ENCODE data around the gene PLEKHM1. TPM values are rescaled to one million over a fixed set of nuclear protein-coding genes. Genes with fewer than 3 reads are reported as not detected.

Gene PLEKHM1
- total and polyA plus RNA-seq, 9 donors: 13.0 to 38.4 (median 33.5) TPM

GRCh38 chr17:45437465-45438283 is 52.8 kb downstream of the PLEKHM1 start:
- no peak overlapping the region for H3K4me3 ChIP-seq
- no peaks in the 10 kb centered on the region for H3K36me3 ChIP-seq
- no peak for DNase-seq
- intact Hi-C loops (cut with DNase I): no loop called here
- no peak for TF ChIP-seq POLR2A (IDR thresholded peaks at IDR 0.05)
- no peak for TF ChIP-seq CTCF (IDR thresholded peaks at IDR 0.05)
- no peak for TF ChIP-seq EP300 (IDR thresholded peaks at IDR 0.05)
- no peak overlapping the region for H3K27ac ChIP-seq
- no peaks in the 10 kb centered on the region for H3K27me3 ChIP-seq
- 82 to 86% (median 83%) methylated on average over 29 to 30 of the region's 30 CpGs for WGBS, 3 donors
- H3K4me1 ChIP-seq (ENCODE audit: insufficient read depth): peaks cover 3% of the 10 kb centered on the region
- no peaks in the 10 kb centered on the region for H3K9me3 ChIP-seq

- DNase-seq: no peak
- Histone ChIP-seq H3K36me3 (no peaks in the 10 kb centered on the region), H3K4me1 (ENCODE audit: insufficient read depth) (peaks cover 4% of the 10 kb centered on the region), H3K27me3 (no peaks in the 10 kb centered on the region), H3K27ac (no peak overlapping the region), H3K9me3 (no peaks in the 10 kb centered on the region), H3K4me3 (no peak overlapping the region)
- WGBS, 3 donors: 87 to 94% (median 92%) methylated on average over 23 of the region's 23 CpGs
- no peak for TF ChIP-seq EP300 (IDR thresholded peaks at IDR 0.05)
- no peak for TF ChIP-seq POLR2A (IDR thresholded peaks at IDR 0.05)
- TF ChIP-seq CTCF (IDR thresholded peaks at IDR 0.05): no peak
- intact Hi-C loops (cut with DNase I): no loop called here
Measured at GRCh38 chr17:45436625-45437464, 53.7 kb downstream of the PLEKHM1 start.

GRCh38 chr17:45436161-45436560 is 54.4 kb downstream of the PLEKHM1 start:
- no peaks in the 10 kb centered on the region for H3K9me3 ChIP-seq
- H3K4me3 ChIP-seq: no peak overlapping the region
- H3K4me1 ChIP-seq (ENCODE audit: insufficient read depth): peaks cover 4% of the 10 kb centered on the region
- DNase-seq: no peak
- TF ChIP-seq EP300 (IDR thresholded peaks at IDR 0.05): no peak
- TF ChIP-seq POLR2A (IDR thresholded peaks at IDR 0.05): no peak
- TF ChIP-seq CTCF (IDR thresholded peaks at IDR 0.05): no peak
- WGBS, 3 donors: 94 to 96% (median 95%) methylated on average over 7 to 10 of the region's 10 CpGs
- no peaks in the 10 kb centered on the region for H3K36me3 ChIP-seq
- no peak overlapping the region for H3K27ac ChIP-seq
- intact Hi-C loops (cut with DNase I): no loop called here
- H3K27me3 ChIP-seq: no peaks in the 10 kb centered on the region

- H3K4me1 ChIP-seq (ENCODE audit: insufficient read depth): peaks cover 4% of the 10 kb centered on the region
- no peak for DNase-seq
- intact Hi-C loops (cut with DNase I): no loop called here
- no peaks in the 10 kb centered on the region for H3K36me3 ChIP-seq
- no peak overlapping the region for H3K27ac ChIP-seq
- no peaks in the 10 kb centered on the region for H3K9me3 ChIP-seq
- no peak overlapping the region for H3K4me3 ChIP-seq
- WGBS, 3 donors: 75 to 84% (median 78%) methylated on average over 5 of the region's 5 CpGs
- no peaks in the 10 kb centered on the region for H3K27me3 ChIP-seq
- TF ChIP-seq POLR2A (IDR thresholded peaks at IDR 0.05) (no peak), EP300 (IDR thresholded peaks at IDR 0.05) (no peak), CTCF (IDR thresholded peaks at IDR 0.05) (no peak)
Measured at GRCh38 chr17:45435481-45435880, 55.0 kb downstream of the PLEKHM1 start.
